PC-3 (cell line): ENCODE results near the gene TRAPPC2. TPM values are rescaled to one million over a fixed set of nuclear protein-coding genes. Genes with fewer than 3 reads are reported as not detected.
"Not testable (repeated sequence)": the region's sequence is repeated elsewhere in the genome, so short reads cannot be mapped to it uniquely, and the experiment has no call there.

Source experiments
- ATAC-seq: fragments of 200-7000 bp; cut with Tn5 transposase; 2 replicates; pipeline ENCODE4 v1.9.1; 2020; ENCODE audit warnings: mild to moderate bottlenecking, moderate library complexity
- BruUV-seq: library from RNA; stranded (reverse); fragments of 400-500 nt; replicated peaks from 2 replicates; lab custom pipeline; 2021; lab: Mats Ljungman, UMichigan
- CTCF ChIA-PET: fragments of 300-600 bp; sonication (Branson Sonifier 250); formaldehyde crosslinking; loops from one replicate; lab custom pipeline; 2022; ENCODE audit warnings: antibody characterized with exemption; lab: Charles Lee
- POLR2A ChIA-PET: fragments of 300-600 bp; sonication (Branson Sonifier 250); formaldehyde crosslinking; loops from one replicate; lab custom pipeline; 2022; ENCODE audit warnings: antibody characterized with exemption; ENCODE audit not compliant: unreplicated experiment; lab: Charles Lee
- DNase-seq: peaks from one replicate; pipeline ENCODE4 v3.0.0-alpha.2; 2015
- H2AFZ ChIP-seq: fragments of 300-600 bp; sonication (generic); 2 replicates; pipeline ENCODE4 v1.6.0; 2016; ENCODE audit warnings: antibody characterized with exemption, low read length
- H3F3A ChIP-seq: fragments of 300-600 bp; sonication (generic); one replicate; pipeline ENCODE4 v1.6.0; 2017; ENCODE audit warnings: antibody characterized with exemption, low read length, control low read depth, mild to moderate bottlenecking; ENCODE audit not compliant: unreplicated experiment
- H3K27ac ChIP-seq: fragments of 300-600 bp; sonication (generic); 2 replicates; pipeline ENCODE4 v1.5.1; 2016; ENCODE audit warnings: mild to moderate bottlenecking, low read length
- H3K27me3 ChIP-seq: fragments of 300-600 bp; sonication (generic); 2 replicates; pipeline ENCODE4 v1.6.1; 2016; ENCODE audit warnings: low read length, mixed read lengths
- H3K36me3 ChIP-seq: fragments of 300-600 bp; sonication (generic); 2 replicates; pipeline ENCODE4 v1.6.1; 2016; ENCODE audit warnings: low read depth, mixed run types, low read length, mixed read lengths
- H3K4me1 ChIP-seq: fragments of 300-600 bp; sonication (generic); 2 replicates; pipeline ENCODE4 v1.5.1; 2016; ENCODE audit warnings: low read length; ENCODE audit not compliant: insufficient read depth
- H3K4me2 ChIP-seq: fragments of 300-600 bp; sonication (generic); 2 replicates; pipeline ENCODE4 v1.6.0; 2016; ENCODE audit warnings: low read length
- H3K4me3 ChIP-seq: fragments of 300-600 bp; sonication (generic); 2 replicates; pipeline ENCODE4 v1.5.1; 2016; ENCODE audit warnings: mild to moderate bottlenecking, low read length, mixed read lengths
- H3K79me2 ChIP-seq: fragments of 300-600 bp; sonication (generic); 2 replicates; pipeline ENCODE4 v1.6.1; 2017; ENCODE audit warnings: low read length, mixed read lengths
- H3K9ac ChIP-seq: fragments of 300-600 bp; sonication (generic); 2 replicates; pipeline ENCODE4 v1.6.0; 2016; ENCODE audit warnings: mild to moderate bottlenecking, low read length
- H3K9me2 ChIP-seq: fragments of 300-600 bp; sonication (generic); replicated peaks from 2 replicates; pipeline ENCODE4 v1.6.1; 2016; ENCODE audit warnings: mixed run types, low read length, mixed read lengths
- H3K9me3 ChIP-seq: fragments of 300-600 bp; sonication (generic); 2 replicates; pipeline ENCODE4 v1.6.1; 2016; ENCODE audit warnings: low read length, mixed read lengths
- H4K20me1 ChIP-seq: fragments of 300-600 bp; sonication (generic); 2 replicates; pipeline ENCODE4 v1.6.1; 2016; ENCODE audit warnings: low read length, mixed read lengths
- EZH2 ChIP-seq: fragments of 300-600 bp; sonication (generic); IDR thresholded peaks from one replicate; pipeline ENCODE4 v1.6.1; 2017; ENCODE audit warnings: antibody characterized with exemption, mild to moderate bottlenecking, low read length; ENCODE audit not compliant: unreplicated experiment
- EZH2phosphoT487 ChIP-seq: fragments of 300-600 bp; sonication (generic); IDR thresholded peaks from 2 replicates; pipeline ENCODE4 v1.6.1; 2018; ENCODE audit warnings: mild to moderate bottlenecking, antibody characterized with exemption, low read length, borderline replicate concordance
- intact Hi-C: fragments of 100-400 bp; cut with micrococcal nuclease; formaldehyde crosslinking; loops from 2 replicates; pipeline ENCODE4 v1.9.0; 2023
- total RNA-seq: library from RNA; depleted of rRNA; stranded (reverse); fragments of >200 nt; gene quantifications from 2 replicates; pipeline ENCODE4 v1.2.3, GENCODE V29; 2014
- TF ChIP-seq, protein P1 (sequence below): fragments of 300-600 bp; sonication (generic); conservative IDR thresholded peaks from 2 replicates; pipeline ENCODE4 v1.5.1; 2017; ENCODE audit warnings: antibody characterized with exemption, low read depth, mild to moderate bottlenecking, low read length

TRAPPC2 gene
- total RNA-seq, 1 experiment from 2014 or later = 7.9 TPM

- Histone ChIP-seq H3K27ac (0 out of 2 replicates have a peak overlapping the region, but pooled peaks have one; percentile 13), H3F3A (no peaks in the 10 kb centered on the region), H2AFZ (no peak overlapping the region), H3K9me3 (no peaks in the 10 kb centered on the region), H3K36me3 (no peaks in the 10 kb centered on the region), H3K4me1 (peaks cover 14% of the 10 kb centered on the region), H3K27me3 (no peaks in the 10 kb centered on the region), H3K9ac (no peak overlapping the region), H3K9me2 (no peaks in the 10 kb centered on the region), H3K4me3 (no peak overlapping the region), H3K4me2 (peak overlapping the region; percentile 46; the same call in 1 of the 2 replicates), H4K20me1 (peaks cover 2% of the 10 kb centered on the region; the same call in 1 of the 2 replicates), H3K79me2 (peaks cover 13% of the 10 kb centered on the region)
- ChIA-PET POLR2A (no interaction called here), CTCF (no interaction called here)
- no peak for TF ChIP-seq EZH2phosphoT487
- TF ChIP-seq, protein P1, sequence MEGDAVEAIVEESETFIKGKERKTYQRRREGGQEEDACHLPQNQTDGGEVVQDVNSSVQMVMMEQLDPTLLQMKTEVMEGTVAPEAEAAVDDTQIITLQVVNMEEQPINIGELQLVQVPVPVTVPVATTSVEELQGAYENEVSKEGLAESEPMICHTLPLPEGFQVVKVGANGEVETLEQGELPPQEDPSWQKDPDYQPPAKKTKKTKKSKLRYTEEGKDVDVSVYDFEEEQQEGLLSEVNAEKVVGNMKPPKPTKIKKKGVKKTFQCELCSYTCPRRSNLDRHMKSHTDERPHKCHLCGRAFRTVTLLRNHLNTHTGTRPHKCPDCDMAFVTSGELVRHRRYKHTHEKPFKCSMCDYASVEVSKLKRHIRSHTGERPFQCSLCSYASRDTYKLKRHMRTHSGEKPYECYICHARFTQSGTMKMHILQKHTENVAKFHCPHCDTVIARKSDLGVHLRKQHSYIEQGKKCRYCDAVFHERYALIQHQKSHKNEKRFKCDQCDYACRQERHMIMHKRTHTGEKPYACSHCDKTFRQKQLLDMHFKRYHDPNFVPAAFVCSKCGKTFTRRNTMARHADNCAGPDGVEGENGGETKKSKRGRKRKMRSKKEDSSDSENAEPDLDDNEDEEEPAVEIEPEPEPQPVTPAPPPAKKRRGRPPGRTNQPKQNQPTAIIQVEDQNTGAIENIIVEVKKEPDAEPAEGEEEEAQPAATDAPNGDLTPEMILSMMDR = no peak
- no peak for TF ChIP-seq EZH2
- ATAC-seq = peak; percentile 42
- intact Hi-C loops = loop anchor here (5.0 kb wide), 1 partner anchor 52 kb away; no protein-coding TSS in a partner anchor
- peak; percentile 52 for DNase-seq
- BruUV-seq = no TSS peak
Measured at GRCh38 chrX:13685126-13685763, 49.2 kb downstream of the TRAPPC2 start.

DNA sequence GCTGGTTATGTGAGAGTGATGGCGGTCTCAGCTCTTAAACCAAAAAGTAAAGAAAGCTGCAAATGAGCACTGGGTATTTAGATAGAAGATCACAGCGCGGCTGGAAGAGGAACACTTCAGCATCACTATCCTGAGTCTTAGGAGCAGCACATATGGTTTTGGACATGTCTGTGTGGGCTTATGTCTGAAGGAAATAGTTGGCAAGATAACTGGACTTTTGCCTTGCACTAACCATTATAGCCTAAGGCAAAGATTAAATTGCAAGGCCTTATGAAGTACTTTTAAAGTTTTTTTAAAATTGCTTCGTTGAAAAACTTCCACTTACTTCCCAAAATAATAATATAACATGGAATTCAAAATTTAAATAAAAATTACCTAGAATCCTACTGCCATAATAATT, 50.1 kb downstream of the TRAPPC2 start:
- Histone ChIP-seq H3K36me3 (no peaks in the 10 kb centered on the region), H3K4me1 (peaks cover 13% of the 10 kb centered on the region), H3K79me2 (peaks cover 4% of the 10 kb centered on the region), H3K9me3 (no peaks in the 10 kb centered on the region), H3F3A (no peaks in the 10 kb centered on the region), H4K20me1 (no peaks in the 10 kb centered on the region), H2AFZ (no peak overlapping the region), H3K4me2 (no peak overlapping the region), H3K9ac (no peak overlapping the region), H3K9me2 (no peaks in the 10 kb centered on the region), H3K27me3 (no peaks in the 10 kb centered on the region), H3K27ac (no peak overlapping the region), H3K4me3 (no peak overlapping the region)
- no peak for ATAC-seq
- no peak for DNase-seq
- TF ChIP-seq, protein P1 = no peak
- TF ChIP-seq EZH2 = no peak
- TF ChIP-seq EZH2phosphoT487 = no peak
- ChIA-PET POLR2A (no interaction called here), CTCF (no interaction called here)
- intact Hi-C loops = no loop called here
- BruUV-seq = no TSS peak

DNA sequence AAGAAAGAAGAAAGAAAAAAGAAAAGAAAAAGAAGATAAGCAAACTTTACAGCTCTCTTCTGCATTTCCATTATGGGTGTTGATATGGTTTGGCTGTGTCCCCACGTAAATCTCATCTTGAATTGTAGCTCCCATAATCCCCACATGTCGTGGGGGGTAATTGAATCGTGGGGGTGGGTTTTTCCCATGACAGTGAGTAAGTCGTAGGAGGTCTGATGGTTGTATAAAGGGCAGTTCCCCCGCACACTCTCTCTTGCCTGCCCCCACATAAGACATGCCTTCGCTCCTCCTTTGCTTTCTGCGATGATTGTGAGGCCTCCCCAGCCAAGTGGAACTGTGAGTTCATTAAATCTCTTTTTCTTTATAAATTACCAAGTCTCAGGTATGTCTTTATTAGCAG, 52.8 kb downstream of the TRAPPC2 start:
- H3K9me2 ChIP-seq = no peaks in the 10 kb centered on the region
- H3F3A ChIP-seq = no peaks in the 10 kb centered on the region
- ATAC-seq (no peak), DNase-seq (no peak)
- no peaks in the 10 kb centered on the region for H3K36me3 ChIP-seq
- no peaks in the 10 kb centered on the region for H3K79me2 ChIP-seq
- H2AFZ ChIP-seq = no peak overlapping the region
- TF ChIP-seq EZH2 (no peak), EZH2phosphoT487 (no peak)
- TF ChIP-seq, protein P1 = no peak
- no peak overlapping the region for H3K9ac ChIP-seq
- intact Hi-C loops = no loop called here
- no peaks in the 10 kb centered on the region for H3K27me3 ChIP-seq
- no TSS peak for BruUV-seq
- H3K9me3 ChIP-seq = no peaks in the 10 kb centered on the region
- H3K27ac ChIP-seq = no peak overlapping the region
- H3K4me2 ChIP-seq = no peak overlapping the region
- H3K4me1 ChIP-seq = peaks cover 13% of the 10 kb centered on the region
- H3K4me3 ChIP-seq = no peak overlapping the region
- H4K20me1 ChIP-seq = no peaks in the 10 kb centered on the region
- ChIA-PET CTCF (no interaction called here), POLR2A (no interaction called here)

GRCh38 chrX:13679700-13680099, 54.7 kb downstream of the TRAPPC2 start:
- CTCF ChIA-PET = not testable (repeated sequence)

More at GRCh38 chrX:13679700-13680099, 54.7 kb downstream of the TRAPPC2 start:
- ATAC-seq, H3K4me2 ChIP-seq, H3K27me3 ChIP-seq, H3F3A ChIP-seq, POLR2A ChIA-PET, H3K9me2 ChIP-seq, DNase-seq, H3K4me3 ChIP-seq, H3K9ac ChIP-seq, H3K9me3 ChIP-seq, BruUV-seq, H2AFZ ChIP-seq, H3K27ac ChIP-seq, H3K36me3 ChIP-seq, H4K20me1 ChIP-seq, H3K4me1 ChIP-seq, intact Hi-C loops, H3K79me2 ChIP-seq: not testable (repeated sequence)
